Nephron progenitor cell (in vitro differentiated cells): ENCODE results near the gene KCNT1.
"Not testable (repeated sequence)": the region's sequence is repeated elsewhere in the genome, so short reads cannot be mapped to it uniquely, and the experiment has no call there.

Experiments
- DNase-seq: peaks from one replicate; pipeline ENCODE4 v3.0.0; 2021
- H3K27ac Mint-ChIP-seq: 2 replicates; pipeline ENCODE4 v1.8.0; 2021; ENCODE audit warnings: mild to moderate bottlenecking, moderate library complexity, mixed read lengths
- H3K27me3 Mint-ChIP-seq: 2 replicates; pipeline ENCODE4 v1.8.0; 2021; ENCODE audit warnings: mild to moderate bottlenecking, low read depth, mixed read lengths; ENCODE audit not compliant: poor library complexity
- H3K36me3 Mint-ChIP-seq: 2 replicates; pipeline ENCODE4 v1.8.0; 2021; ENCODE audit warnings: low read depth, mixed read lengths
- H3K4me1 Mint-ChIP-seq: 2 replicates; pipeline ENCODE4 v1.8.0; 2021; ENCODE audit warnings: mixed read lengths
- H3K4me3 Mint-ChIP-seq: 2 replicates; pipeline ENCODE4 v1.8.0; 2021; ENCODE audit warnings: mild to moderate bottlenecking, moderate library complexity, mixed read lengths
- H3K9me3 Mint-ChIP-seq: 2 replicates; pipeline ENCODE4 v1.8.0; 2021; ENCODE audit warnings: mild to moderate bottlenecking, moderate library complexity, mixed read lengths
- TF ChIP-seq, protein P1 (sequence below): fragments of 200-600 bp; sonication (generic); IDR thresholded peaks from 2 replicates; pipeline ENCODE4 v1.5.0; 2021; ENCODE audit warnings: antibody characterized with exemption

Gene KCNT1

DNA sequence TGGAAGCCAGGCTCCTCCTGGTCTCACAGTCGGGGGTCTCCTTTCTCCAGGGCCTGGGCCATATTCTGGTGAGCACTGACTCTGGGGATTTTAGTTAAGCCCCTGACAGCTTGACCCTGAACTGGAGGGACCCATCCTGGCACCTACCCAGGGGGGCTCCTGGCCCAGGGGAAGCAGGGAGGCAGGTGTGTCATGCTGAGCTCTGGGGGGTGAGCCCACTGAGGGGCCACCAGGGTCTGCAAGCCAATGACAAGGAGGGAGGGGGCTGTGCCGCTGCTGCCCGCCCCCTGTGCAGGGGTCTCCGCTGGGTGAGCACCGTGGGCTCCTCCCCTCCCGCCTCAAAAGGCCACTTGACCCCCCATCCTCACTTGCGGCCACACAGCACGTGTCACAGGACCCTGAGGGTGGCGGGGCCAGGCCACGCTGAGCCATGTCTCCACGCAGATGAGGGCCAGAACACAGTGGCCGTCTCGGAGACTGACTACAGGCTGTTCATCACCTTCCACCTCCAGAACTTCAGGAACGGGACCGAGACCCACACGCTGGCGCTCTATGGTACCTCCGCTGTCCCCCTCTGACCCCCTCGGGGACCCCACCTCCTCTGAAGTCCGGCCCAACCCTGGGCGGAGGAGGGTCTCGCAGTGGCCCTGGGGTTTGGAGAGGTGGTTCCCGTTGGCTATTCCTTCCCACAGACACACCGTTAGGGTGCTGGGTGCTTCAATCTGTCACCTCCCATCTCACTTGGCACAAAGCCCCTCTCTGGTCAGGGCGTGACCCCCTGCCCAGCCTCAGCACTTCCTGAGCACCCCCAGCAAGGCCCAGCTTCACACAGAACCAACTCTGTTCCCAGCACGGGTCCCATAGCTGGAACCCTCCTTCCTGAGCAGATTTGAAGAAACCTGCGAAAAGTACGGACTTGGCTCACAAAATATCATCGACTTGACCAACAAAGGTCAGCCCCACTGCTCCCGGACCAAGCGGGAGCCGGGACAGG, 36.9 kb upstream of the KCNT1 start:
- no peak overlapping the region for H3K4me3 Mint-ChIP-seq

DNA sequence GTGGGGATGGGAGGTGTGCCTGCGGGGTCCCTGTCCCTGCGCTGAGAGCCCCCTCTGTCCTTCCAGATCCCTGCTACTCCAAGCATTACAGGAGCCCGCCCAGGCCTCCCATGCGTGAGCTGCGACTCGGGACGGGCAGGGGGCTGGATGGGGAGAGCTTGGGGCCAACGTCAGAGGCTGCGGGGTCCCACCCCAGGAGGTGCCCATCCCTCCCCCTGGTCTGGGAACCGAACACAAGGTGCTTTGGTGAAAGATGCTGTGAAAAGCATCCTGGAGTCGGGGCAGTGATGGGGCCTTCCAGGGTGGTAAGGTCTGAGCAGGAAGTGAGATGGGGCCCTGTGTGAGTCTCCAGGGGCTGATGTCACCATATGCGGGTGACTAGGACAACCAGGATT, 36.2 kb upstream of the KCNT1 start:
- DNase-seq: no peak
- peaks cover 5% of the 10 kb centered on the region for H3K27me3 Mint-ChIP-seq
- no peaks in the 10 kb centered on the region for H3K36me3 Mint-ChIP-seq
- peaks cover 37% of the 10 kb centered on the region for H3K4me1 Mint-ChIP-seq
- H3K4me3 Mint-ChIP-seq: no peak overlapping the region
- no peak overlapping the region for H3K27ac Mint-ChIP-seq
- TF ChIP-seq, protein P1, sequence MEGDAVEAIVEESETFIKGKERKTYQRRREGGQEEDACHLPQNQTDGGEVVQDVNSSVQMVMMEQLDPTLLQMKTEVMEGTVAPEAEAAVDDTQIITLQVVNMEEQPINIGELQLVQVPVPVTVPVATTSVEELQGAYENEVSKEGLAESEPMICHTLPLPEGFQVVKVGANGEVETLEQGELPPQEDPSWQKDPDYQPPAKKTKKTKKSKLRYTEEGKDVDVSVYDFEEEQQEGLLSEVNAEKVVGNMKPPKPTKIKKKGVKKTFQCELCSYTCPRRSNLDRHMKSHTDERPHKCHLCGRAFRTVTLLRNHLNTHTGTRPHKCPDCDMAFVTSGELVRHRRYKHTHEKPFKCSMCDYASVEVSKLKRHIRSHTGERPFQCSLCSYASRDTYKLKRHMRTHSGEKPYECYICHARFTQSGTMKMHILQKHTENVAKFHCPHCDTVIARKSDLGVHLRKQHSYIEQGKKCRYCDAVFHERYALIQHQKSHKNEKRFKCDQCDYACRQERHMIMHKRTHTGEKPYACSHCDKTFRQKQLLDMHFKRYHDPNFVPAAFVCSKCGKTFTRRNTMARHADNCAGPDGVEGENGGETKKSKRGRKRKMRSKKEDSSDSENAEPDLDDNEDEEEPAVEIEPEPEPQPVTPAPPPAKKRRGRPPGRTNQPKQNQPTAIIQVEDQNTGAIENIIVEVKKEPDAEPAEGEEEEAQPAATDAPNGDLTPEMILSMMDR: no peak
- H3K9me3 Mint-ChIP-seq: peaks cover 14% of the 10 kb centered on the region

More for the DNA sequence above, 36.9 kb upstream of the KCNT1 start:
- Mint-ChIP-seq H3K4me1 (peaks cover 37% of the 10 kb centered on the region), H3K9me3 (peaks cover 14% of the 10 kb centered on the region), H3K27me3 (peaks cover 5% of the 10 kb centered on the region), H3K36me3 (no peaks in the 10 kb centered on the region), H3K27ac (no peak overlapping the region)
- no peak for DNase-seq
- TF ChIP-seq, protein P1: no peak

DNA sequence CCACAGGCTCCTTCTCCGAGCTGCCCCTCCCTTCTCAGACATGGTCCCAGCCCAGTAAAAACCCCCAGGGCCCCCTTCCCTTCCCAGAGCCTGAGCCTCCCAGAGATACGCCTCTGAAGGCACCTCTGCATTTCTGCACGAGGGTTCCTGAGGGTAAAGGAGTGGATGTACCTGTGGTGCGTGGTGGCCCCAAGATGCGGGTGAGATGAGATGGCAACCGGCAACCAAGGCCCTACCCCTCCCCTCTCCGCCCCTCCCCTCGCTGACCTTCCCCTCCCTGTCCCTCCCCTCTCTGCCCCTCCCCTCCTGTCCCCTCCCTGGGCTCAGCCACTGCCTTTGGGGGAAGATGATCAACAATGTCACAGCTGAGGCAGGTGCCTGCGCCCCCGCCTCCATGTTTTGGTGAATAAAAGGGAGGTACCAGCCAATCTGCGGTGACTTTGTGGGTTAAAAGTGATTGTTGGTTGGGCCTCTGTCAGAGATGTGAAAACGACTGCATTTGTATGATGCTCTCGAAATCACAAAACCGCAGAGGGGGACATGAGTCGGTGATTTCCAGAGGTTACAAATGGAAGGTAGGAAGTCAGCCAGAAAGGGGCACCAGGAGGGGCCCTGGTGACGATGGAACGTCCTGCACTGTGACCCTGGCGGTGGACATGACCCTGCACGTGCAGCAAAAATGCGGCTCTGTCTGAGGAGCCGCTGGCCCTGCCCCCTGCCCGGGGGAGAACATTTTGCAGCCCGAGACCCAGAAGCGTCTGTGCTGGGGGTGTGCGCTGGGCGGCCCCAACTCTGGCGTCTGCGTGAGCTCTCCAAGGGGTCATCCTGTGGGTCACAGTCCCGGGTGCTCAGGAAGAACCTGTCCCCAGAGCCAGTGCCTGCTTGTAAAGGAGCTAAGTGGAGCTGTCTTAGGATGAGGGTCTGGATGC, 35.2 kb upstream of the KCNT1 start:
- H3K9me3 Mint-ChIP-seq: peaks cover 14% of the 10 kb centered on the region
- peaks cover 35% of the 10 kb centered on the region for H3K4me1 Mint-ChIP-seq
- H3K4me3 Mint-ChIP-seq: no peak overlapping the region
- DNase-seq: no peak
- no peaks in the 10 kb centered on the region for H3K36me3 Mint-ChIP-seq
- H3K27ac Mint-ChIP-seq: no peak overlapping the region
- TF ChIP-seq, protein P1: no peak
- H3K27me3 Mint-ChIP-seq: peaks cover 5% of the 10 kb centered on the region

DNA sequence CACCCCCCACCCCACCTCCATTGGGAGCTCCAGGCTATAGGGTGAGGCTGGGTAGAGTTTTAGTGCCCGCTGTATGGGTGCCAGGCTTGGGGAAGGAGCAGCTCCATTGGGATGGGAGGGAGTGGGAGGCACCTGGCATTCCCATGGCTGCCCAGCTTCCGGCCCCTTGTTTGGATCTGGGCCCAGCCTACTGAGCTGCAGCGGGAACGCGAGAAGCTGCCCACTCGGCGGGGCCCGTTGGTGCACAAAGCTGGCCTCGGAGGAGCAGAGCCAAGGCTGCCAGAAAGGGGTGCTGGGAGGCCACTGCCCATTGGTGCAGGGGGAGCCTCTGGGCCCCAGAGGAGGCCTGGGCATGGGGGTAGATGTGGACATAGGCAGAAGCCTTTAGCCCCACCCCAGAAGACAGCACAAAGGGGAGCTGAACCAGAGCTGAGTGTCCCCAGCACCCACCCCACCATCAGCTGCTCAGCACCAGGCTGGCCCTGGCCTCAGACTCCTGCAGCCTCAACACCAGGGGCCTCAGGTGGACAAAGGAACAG, 34.5 kb upstream of the KCNT1 start:
- peaks cover 5% of the 10 kb centered on the region for H3K27me3 Mint-ChIP-seq
- no peak overlapping the region for H3K27ac Mint-ChIP-seq
- DNase-seq: no peak
- H3K9me3 Mint-ChIP-seq: peaks cover 17% of the 10 kb centered on the region
- H3K36me3 Mint-ChIP-seq: no peaks in the 10 kb centered on the region
- TF ChIP-seq, protein P1: no peak
- H3K4me3 Mint-ChIP-seq: no peak overlapping the region
- peaks cover 33% of the 10 kb centered on the region for H3K4me1 Mint-ChIP-seq

DNA sequence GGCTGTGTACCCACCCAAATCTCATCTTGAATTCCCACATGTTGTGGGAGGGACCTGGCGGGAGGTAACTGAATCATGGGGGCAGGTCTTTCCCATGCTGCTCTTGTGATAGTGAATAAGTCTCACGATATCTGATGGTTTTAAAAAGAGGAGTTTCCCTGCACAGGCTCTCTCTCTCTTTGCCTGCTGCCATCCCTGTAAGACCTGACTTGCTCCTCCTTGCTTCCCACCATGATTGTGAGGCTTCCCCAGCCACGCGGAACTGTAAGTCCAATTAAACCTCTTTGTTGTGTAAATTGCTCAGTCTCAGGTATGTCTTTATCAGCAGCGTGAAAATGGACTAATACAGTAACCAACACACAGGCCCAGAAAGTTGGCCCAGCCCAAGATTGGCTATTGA, 33.0 kb upstream of the KCNT1 start:
- DNase-seq, H3K27ac Mint-ChIP-seq, H3K4me3 Mint-ChIP-seq, H3K36me3 Mint-ChIP-seq, H3K27me3 Mint-ChIP-seq: not testable (repeated sequence)
- peaks cover 17% of the 10 kb centered on the region for H3K9me3 Mint-ChIP-seq
- peaks cover 23% of the 10 kb centered on the region for H3K4me1 Mint-ChIP-seq
